Activated gamma-delta T cell treated with Interleukin-2 at 50 U/mL for 16 hours (primary cell): Measurements from ENCODE around the gene SMCR8.
A peak's percentile ranks its signal among the peaks of the same experiment; 100 is the strongest.
"Not testable (repeated sequence)": the region's sequence is repeated elsewhere in the genome, so short reads cannot be mapped to it uniquely, and the experiment has no call there.

ENCODE experiments used
- DNase-seq: peaks from one replicate; pipeline ENCODE4 v3.0.0-alpha.2; 2020

Gene SMCR8

DNA sequence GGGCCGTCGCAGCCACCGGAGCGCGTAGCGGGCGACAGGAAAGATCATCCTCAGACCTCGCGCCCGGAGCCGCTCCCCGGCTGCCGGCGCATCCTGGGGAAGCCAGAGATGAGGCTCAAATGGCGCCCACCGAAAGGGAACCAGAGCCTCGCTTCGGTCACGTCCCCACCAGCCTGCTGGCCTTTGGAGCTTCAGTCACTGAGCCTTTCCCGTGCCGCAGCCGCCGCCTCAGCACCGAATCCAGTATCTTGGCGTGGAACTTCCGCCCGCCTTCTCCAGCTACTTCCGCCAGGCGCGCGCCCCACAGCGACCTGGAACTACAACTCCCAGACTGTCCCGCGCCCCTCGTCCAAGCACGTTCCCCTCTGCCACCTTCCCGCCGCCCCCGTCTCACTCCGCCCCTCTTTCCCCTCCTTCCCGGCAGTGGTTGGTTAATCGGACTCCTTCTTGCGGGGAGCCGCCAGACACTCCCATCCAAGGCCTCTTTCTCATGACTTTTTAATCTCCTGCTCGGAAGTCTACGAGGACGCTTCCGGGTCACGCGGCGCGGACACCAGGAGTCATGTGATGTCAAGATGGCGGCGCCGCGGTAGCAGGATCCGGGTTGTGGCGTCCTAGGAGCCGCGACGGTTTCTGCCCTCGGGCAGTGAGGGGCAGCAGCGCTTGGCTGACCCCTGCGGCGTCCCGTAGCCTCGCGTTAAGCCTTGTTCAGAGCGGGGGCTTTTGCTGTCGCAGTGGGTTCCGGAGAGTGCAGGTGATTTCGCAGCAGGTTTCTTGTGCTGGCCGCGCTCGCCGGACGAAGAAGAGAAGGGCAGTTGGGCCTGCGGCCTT lies at the start of gene SMCR8, which contains the start of gene TOP3A:
SMCR8 (plus strand) TSS at position 563 of the 831 bp plus-strand sequence. CDS start 497 bp downstream, outside the sequence.
TOP3A (minus strand) TSS at position 264 of the 831 bp plus-strand sequence; CDS start at position 48, 216 bp downstream.
- peak; percentile 97 for DNase-seq

- DNase-seq: peak; percentile 26
Observed at GRCh38 chr17:18267366-18267765, 47.7 kb upstream of the SMCR8 start.

DNA sequence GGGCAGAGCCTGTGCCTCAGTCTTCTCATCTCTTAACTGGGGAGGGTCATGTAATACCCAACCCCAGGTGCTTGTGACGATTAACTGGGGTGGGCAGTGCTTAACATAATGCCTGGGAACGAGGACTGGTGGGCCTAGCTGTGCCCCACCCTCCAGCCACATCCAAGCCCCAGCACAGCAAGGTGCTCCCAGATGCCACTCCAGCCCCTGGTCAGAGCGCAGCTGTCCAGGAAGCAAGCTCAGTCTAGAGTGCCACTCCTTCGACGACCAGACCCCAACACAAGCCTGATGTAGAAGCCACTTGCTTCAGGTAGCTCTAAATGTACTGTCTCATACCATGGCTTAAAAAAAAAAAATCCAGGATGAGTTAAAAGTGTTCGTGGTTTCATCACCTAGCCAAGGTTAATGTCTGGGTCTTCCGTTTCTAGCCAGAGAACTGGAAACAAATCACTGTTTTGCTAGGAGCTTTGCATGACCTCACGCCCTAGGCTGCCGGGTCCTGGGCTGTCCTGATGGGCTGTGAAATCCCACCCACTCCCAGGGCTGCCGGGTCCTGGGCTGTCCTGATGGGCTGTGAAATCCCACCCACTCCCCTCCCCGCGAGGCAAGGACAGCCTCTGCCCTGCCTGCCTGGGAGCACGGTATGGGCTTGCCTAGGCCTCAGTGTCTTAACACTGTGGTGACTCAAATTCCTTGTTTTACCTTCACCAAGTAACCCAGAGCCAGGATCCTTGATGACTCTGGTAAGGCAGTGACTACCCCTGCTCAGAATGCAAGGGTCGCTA lies 47.0 kb upstream of the SMCR8 start:
- no peak for DNase-seq

DNA sequence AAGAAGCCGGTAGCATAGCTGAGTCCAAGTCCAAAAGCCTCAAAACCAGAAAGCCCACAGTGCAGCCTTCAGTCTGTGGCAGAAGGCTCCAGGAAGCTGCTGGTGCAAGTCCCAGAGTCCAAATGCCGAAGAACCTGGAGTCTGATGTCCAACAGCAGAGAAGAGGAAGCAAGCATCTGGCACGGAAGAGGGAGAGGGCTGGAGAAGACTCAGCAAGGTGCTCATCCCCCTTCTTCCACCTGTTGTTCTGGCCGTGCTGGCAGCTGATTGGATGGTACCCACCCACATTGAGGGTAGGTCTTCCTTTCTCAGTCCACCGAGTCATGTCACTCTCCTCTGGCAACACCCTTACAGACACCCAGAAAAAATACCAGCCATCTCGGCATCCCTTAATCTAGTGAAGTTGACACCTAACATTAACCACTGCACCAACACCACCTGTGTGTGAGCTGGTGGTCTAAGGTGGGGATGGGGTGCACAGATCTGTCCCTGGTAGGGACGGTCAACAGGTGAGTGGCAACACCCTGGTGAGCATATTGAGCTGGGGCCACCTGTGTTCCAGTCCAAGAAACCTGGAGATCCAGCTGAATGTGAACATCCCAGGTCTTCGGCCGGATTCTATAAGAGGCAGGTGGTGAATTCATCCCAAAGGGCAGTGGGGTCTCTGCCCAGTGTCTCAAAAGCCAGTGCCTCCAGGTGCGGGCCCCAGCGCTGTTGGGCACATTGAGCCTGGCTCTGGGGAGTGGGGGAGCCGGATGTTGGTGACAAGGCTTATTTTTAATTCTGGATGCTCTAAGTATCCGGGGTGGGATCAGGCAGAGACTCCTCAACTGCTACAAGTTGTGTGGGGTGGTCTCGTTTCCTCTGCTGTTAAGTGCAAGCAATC lies 44.8 kb upstream of the SMCR8 start:
- DNase-seq: no peak

DNA sequence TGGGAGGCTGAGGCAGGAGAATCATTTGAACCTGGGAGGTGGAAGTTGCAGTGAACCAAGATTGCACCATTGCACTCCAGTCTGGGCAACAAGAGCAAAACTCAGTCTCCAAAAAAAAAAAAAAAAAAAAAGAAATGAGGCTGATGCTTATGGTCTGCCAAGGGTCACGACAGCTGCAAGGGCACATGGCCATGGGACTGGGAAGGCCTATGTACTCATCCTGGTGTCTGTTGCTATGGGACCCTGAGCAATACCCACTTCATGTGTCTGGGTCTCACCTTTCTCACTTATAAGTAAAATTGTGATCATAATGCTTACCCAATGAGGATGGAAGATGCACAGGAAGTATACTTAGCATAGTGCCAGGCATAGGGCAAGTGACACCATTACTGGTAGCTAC lies 38.0 kb upstream of the SMCR8 start:
- no peak for DNase-seq

DNA sequence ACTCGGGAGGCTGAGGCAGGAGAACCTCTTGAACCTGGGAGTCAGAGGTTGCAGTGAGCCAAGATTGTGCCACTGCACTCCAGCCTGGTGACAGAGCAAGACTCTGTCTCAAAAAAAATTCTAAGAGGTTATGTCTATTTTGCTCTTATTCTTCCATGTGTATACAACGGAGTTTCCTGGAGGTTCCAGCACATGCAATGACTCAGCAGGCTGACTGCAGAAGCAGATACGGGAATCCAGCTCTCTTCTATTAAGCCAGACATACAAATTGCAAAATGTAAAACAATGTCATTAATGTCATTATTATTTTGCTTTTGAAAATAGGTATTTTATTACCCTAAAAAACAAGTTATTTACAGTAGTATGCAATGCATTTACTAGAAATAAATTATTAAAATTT lies 36.2 kb upstream of the SMCR8 start:
- no peak for DNase-seq

DNA sequence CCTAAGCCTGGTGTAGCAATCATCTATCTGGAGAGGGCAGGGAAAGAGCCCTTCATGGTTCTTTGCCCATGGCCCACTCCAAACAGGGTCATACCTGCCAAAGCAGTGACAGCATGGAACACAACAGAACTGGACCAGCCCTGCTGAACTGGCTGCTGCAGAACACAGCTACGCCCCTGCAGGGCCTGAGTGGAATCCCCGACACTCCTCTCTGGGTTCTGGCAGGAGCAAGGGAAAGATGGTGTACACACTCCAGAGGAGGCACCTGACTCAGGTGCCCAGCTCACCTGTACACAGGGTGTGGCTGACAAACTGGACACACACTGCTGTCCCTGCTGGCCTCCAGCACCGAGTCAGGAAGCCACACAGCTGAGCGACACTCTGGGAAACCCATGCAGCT lies 34.8 kb upstream of the SMCR8 start:
- DNase-seq: no peak

DNA sequence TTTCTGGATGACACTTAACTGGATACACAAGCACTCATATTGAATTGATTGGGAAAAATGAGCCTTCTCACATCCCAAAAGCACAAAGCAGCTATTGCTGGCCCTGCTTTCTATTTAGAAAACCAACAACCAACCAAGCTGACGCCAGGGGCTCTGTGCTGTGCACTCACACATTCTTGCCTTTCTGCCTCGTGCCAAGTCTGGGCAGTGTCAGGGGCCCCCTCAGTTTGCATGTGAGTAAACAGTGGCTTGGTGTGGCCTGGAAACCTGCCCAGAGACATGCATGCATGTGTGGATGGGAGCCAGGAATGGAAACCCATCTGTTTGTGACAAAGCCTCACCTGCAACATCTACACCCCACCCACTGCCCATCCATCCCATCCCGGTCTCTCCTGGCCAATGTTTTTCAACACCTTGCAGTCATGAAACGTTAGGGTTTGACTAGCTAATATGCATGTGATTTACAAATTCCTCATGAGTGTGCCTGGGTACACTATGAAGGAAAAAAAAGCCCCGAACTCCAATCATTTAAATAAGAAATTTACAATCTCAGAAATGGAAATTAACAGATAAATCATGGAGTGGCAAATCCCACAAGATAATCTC lies 34.2 kb upstream of the SMCR8 start:
- DNase-seq: no peak

DNA sequence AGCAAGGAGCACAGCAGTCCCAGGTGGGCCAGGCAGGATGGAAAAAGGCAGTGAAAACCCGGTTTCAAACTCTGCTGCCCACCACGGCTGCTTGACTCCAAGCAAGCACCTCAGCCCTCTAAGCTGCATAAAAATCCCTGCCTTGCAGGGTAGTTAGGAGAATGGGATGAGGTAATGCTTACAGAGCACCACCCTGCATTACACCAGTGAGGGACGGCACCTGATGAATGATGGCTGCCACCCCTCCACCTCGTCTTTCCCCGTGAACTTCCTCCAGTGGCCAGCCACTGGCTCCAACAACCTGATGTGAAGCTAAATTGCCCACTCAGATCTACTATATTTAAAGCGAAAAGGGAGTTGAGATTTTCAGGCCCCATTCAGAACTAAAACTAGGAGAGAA lies 33.3 kb upstream of the SMCR8 start:
- no peak for DNase-seq

- no peak for DNase-seq
Observed at GRCh38 chr17:18285296-18285695, 29.8 kb upstream of the SMCR8 start.

GRCh38 chr17:18291718-18292540 lies 23.2 kb upstream of the SMCR8 start:
- no peak for DNase-seq

- DNase-seq: not testable (repeated sequence)
Observed at GRCh38 chr17:18298061-18298460, 17.0 kb upstream of the SMCR8 start.

DNA sequence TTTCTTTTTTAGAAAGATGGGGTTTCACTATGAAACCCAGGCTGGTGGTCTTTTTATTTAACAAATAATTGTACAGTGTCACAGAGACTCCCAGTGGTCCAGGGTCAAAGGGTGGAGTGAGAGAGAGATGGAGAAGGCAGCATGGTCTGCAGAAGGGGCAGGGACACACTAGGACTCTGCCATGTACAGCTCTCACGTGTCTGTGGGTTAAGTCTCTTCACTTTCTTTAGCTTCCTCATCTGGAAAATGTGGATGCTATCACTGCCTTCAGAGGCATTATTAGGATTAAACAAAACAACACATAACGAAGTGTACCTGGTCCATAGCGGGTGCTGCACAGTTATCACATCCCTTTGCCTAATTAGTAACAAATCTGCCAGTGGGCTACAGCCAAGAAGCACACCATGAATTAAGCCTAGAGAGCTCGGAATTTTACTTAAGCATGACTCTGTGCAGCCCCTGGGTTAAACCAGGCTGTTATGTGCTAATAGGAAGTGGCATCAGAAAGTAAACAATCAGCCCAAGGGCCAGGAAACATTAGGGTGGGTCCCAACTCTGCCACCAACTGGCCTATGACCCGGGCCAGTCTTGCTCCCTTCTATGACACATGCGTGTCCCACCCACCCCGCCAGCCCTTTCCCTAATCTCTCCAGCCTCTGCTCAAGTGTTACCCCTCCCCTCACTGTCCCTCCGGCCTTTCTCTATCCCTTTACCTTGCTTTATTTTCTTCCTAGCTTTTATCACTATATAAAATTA lies 14.2 kb upstream of the SMCR8 start:
- DNase-seq: no peak

- not testable (repeated sequence) for DNase-seq
Observed at GRCh38 chr17:18303206-18303605, 11.9 kb upstream of the SMCR8 start.

GRCh38 chr17:18309202-18309601 lies 5.9 kb upstream of the SMCR8 start:
- no peak for DNase-seq

GRCh38 chr17:18314059-18314730 lies 898 bp upstream of the SMCR8 start:
- no peak for DNase-seq

DNA sequence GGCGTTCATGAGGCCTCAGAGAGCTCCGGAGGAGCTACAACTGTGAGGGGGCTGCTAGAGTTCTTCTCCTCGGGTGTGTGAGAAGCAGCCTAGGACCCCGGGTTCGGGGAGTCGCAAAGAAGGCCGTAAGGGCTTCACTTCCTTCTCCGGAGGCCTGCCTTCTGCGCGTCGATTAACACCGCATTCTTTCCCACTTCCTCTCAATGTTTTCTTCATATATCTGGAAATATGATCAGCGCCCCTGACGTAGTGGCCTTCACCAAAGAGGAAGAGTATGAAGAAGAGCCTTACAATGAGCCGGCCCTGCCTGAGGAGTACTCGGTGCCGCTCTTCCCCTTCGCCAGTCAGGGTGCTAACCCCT lies 449 bp downstream of the SMCR8 start:
- DNase-seq: no peak

- DNase-seq: no peak
Observed at GRCh38 chr17:18315961-18316360, 868 bp downstream of the SMCR8 start.

DNA sequence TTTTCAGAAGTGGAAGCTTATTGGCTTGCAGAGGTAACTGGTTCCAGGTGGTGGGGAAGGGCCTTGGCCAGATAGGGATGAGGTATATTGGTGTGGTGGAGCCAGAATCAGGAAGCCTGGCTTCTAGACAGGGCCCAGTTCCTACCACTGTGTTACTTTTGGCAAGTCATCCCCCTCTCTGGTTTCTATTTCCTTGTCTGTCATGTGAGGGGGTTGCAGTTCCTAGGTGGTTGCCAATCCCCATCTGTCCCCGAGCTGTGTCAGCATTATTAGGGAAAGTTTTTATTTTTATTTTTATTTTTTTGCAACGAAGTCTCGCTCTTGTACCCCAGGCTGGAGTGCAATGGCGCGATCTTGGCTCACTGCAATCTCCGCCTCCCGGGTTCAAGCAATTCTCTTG lies 3.0 kb downstream of the SMCR8 start:
- no peak for DNase-seq

DNA sequence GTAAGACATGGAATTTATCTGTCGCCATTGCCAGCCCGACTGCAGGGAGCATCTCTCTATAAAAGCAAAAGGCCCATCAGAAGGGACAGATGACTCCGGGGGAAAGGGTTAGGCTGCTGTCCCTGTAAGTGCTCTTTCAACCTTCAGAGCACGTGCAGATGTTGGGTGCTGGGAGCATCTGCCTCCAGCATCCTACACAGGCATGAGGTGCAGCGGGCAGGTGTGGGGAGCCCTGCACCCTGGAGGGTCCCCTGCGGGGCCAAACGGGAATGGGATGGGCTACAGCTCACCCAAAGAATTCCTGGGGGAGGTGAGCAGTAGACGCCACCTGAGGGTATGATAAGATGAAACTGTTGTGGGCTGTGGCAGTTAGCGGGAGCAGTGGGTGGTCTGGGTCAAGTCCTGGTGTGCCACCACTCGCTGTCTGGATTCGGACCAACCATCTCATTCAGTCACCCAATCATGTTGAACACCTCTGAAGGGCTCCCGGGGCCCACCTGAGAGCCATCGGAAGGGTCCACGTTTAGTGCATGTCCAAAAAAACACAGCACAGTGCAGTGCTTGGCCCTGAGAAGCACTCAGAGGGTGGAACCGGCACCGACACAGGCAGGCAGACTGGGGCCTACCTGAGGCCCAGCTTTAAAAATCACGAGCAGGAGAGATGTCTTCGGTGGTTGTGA lies 3.8 kb downstream of the SMCR8 start:
- no peak for DNase-seq
